ENCODE results near the gene MSRB3. TPM values are rescaled to one million over a fixed set of nuclear protein-coding genes. Genes with fewer than 3 reads are reported as not detected.
"Not testable (repeated sequence)": the region's sequence is repeated elsewhere in the genome, so short reads cannot be mapped to it uniquely, and the experiment has no call there.

The MSRB3 gene
- total RNA-seq, 2 donors from 2014 or later = 3.6 to 14.5 TPM

- Histone ChIP-seq H3K27me3 (no peaks in the 10 kb centered on the region), H3K4me3 (no peak overlapping the region), H3K36me3 (replicated peaks in 1 of 2; ENCODE audit: insufficient read depth in 1 of 2, low read depth in 2 of 2) (no peaks in the 10 kb centered on the region), H3K9me3 (no peaks in the 10 kb centered on the region), H3K4me1 (no peaks in the 10 kb centered on the region), H3K27ac (no peak overlapping the region)
- WGBS, 2 donors = 59 to 86% methylated on average over 1 of the region's 1 CpG
- intact Hi-C loops (cut with DNase I) = no loop called here
- ATAC-seq = no peak
- no peak for TF ChIP-seq POLR2A (IDR thresholded peaks at IDR 0.05)
- TF ChIP-seq CTCF (IDR thresholded peaks at IDR 0.05) = no peak
- DNase-seq = no peak
Measured at GRCh38 chr12:65454115-65454787, 175.8 kb downstream of the MSRB3 start.

DNA sequence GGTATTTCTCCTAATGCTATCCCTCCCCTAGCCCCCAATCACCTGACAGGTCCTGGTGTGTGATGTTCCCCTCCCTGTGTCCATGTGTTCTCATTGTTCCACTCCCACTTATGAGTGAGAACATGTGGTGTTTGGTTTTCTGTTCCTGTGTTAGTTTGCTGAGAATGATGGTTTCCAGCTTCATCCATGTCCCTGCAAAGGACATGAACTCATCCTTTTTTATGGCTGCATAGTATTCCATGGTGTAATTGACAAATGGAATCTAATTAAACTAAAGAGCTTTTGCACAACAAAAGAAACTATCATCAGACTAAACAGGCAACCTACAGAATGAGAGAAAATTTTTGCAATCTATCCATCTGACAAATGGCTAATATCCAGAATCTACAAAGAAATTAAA is 178.9 kb downstream of the MSRB3 start:
- DNase-seq; intact Hi-C loops (cut with DNase I); H3K4me3 ChIP-seq; ATAC-seq; H3K27me3 ChIP-seq; H3K27ac ChIP-seq; H3K36me3 ChIP-seq (replicated peaks in 1 of 2; ENCODE audit: insufficient read depth in 1 of 2, low read depth in 2 of 2); H3K4me1 ChIP-seq; H3K9me3 ChIP-seq: not testable (repeated sequence)

- no peaks in the 10 kb centered on the region for H3K27me3 ChIP-seq
- intact Hi-C loops (cut with DNase I) = no loop called here
- H3K9me3 ChIP-seq = no peaks in the 10 kb centered on the region
- H3K36me3 ChIP-seq (replicated peaks in 1 of 2; ENCODE audit: insufficient read depth in 1 of 2, low read depth in 2 of 2) = no peaks in the 10 kb centered on the region
- no peak overlapping the region for H3K4me3 ChIP-seq
- H3K27ac ChIP-seq = no peak overlapping the region
- WGBS, 2 donors = 80 to 83% methylated on average over 2 of the region's 2 CpGs
- no peaks in the 10 kb centered on the region for H3K4me1 ChIP-seq
- ATAC-seq = no peak
- no peak for DNase-seq
- TF ChIP-seq CTCF (IDR thresholded peaks at IDR 0.05) (no peak), POLR2A (IDR thresholded peaks at IDR 0.05) (no peak)
Measured at GRCh38 chr12:65458718-65459117, 180.2 kb downstream of the MSRB3 start.

GRCh38 chr12:65459545-65459944 is 181.1 kb downstream of the MSRB3 start:
- DNase-seq (no peak), ATAC-seq (no peak)
- TF ChIP-seq POLR2A (IDR thresholded peaks at IDR 0.05) (no peak), CTCF (IDR thresholded peaks at IDR 0.05) (no peak)
- no peaks in the 10 kb centered on the region for H3K36me3 ChIP-seq (replicated peaks in 1 of 2; ENCODE audit: insufficient read depth in 1 of 2, low read depth in 2 of 2)
- H3K27ac ChIP-seq = no peak overlapping the region
- H3K4me1 ChIP-seq = no peaks in the 10 kb centered on the region
- no peaks in the 10 kb centered on the region for H3K27me3 ChIP-seq
- intact Hi-C loops (cut with DNase I) = no loop called here
- H3K4me3 ChIP-seq = no peak overlapping the region
- H3K9me3 ChIP-seq = no peaks in the 10 kb centered on the region

- Histone ChIP-seq H3K27ac (no peak overlapping the region), H3K4me1 (no peaks in the 10 kb centered on the region), H3K27me3 (no peaks in the 10 kb centered on the region), H3K9me3 (no peaks in the 10 kb centered on the region), H3K4me3 (no peak overlapping the region), H3K36me3 (replicated peaks in 1 of 2; ENCODE audit: insufficient read depth in 1 of 2, low read depth in 2 of 2) (no peaks in the 10 kb centered on the region)
- 49 to 73% methylated on average over 8 of the region's 8 CpGs for WGBS, 2 donors
- TF ChIP-seq POLR2A (IDR thresholded peaks at IDR 0.05) (no peak), CTCF (IDR thresholded peaks at IDR 0.05) (no peak)
- ATAC-seq = no peak
- peak in 2 of 4 donors; percentile 10 to 13 for DNase-seq
- intact Hi-C loops (cut with DNase I) = no loop called here
Measured at GRCh38 chr12:65460063-65460462, 181.6 kb downstream of the MSRB3 start.

Data from body of pancreas (tissue), 4 donors.